Stimulated activated naive CD8-positive, alpha-beta T cell treated with anti-CD3 and anti-CD28 coated beads, Interleukin-15, amount 100 ng/mL, for 72 hours (primary cell): ENCODE data around the gene IL10RA.

Source experiments
- ATAC-seq: fragments of 150-1000 bp; cut with Tn5 transposase; 2 replicates; pipeline ENCODE4 v1.10.0; 2021; ENCODE audit warnings: mild to moderate bottlenecking, moderate library complexity
- DNase-seq, 2 donors: peaks; one replicate each; pipeline ENCODE4 v3.0.0; 2021 to 2022
- H3K27ac Mint-ChIP-seq, 2 donors: one replicate each; pipeline ENCODE4 v1.8.0; 2022; ENCODE audit warnings: mild to moderate bottlenecking in 2 of 2, mixed read lengths in 2 of 2, moderate library complexity in 2 of 2
- H3K27me3 Mint-ChIP-seq: one replicate; pipeline ENCODE4 v1.8.0; 2022; ENCODE audit warnings: mixed read lengths
- H3K4me1 Mint-ChIP-seq: one replicate; pipeline ENCODE4 v1.8.0; 2022; ENCODE audit warnings: mild to moderate bottlenecking, mixed read lengths
- H3K4me3 Mint-ChIP-seq, 2 donors: one replicate each; pipeline ENCODE4 v1.8.0; 2022; ENCODE audit warnings: mild to moderate bottlenecking in 2 of 2, mixed read lengths in 2 of 2, moderate library complexity in 1 of 2
- H3K9me3 Mint-ChIP-seq, 2 donors: one replicate each; pipeline ENCODE4 v1.8.0; 2022; ENCODE audit warnings: mixed read lengths in 2 of 2

IL10RA gene

GRCh38 chr11:117950993-117951961 lies 34.9 kb upstream of the IL10RA start:
- Mint-ChIP-seq H3K27ac (peak overlapping the region; percentile 85 to 92), H3K4me1 (peaks cover 85% of the 10 kb centered on the region), H3K27me3 (no peaks in the 10 kb centered on the region), H3K9me3 (peaks cover under 1 to 4% of the 10 kb centered on the region in 2 donors), H3K4me3 (peak overlapping the region; percentile 76 to 77)
- ATAC-seq = peak; percentile 73
- DNase-seq = no peak

DNA sequence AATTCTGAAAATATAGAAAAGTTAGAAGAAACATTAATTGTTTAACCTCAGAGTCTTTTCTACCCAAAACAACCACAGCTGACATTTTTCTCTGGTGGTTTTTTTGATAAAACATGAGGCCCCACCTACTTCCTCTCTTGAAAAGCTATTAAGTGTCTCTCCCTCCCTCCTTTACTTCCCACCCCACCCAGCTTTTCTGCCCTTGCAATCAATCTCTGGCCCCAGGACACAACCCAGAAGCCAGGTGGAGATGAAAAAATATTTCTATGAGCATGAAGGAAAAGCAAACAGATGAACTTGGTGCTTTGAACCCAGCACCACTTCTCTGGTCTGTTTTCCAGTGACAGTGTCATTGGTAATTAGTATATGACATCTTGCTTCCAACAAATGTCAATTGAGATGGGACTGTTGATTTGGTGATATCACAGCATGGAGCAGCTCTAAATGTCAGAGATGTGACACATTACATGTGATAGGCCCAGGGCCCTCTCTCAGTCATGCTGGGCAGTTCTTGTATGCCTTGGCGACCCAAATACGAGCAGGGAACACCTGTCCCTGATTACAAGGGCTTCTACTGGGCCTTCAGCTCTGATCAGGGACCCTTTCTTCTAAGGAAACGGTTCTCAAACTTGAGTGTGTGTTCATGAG lies 33.0 kb upstream of the IL10RA start:
- DNase-seq (no peak), ATAC-seq (peak; percentile 33)
- Mint-ChIP-seq H3K27ac (peak overlapping the region in 1 of 2 donors; percentile 67), H3K9me3 (peaks cover 19% of the 10 kb centered on the region in 2 donors), H3K4me3 (peak overlapping the region; percentile 56 to 60), H3K4me1 (peaks cover 71% of the 10 kb centered on the region), H3K27me3 (no peaks in the 10 kb centered on the region)

DNA sequence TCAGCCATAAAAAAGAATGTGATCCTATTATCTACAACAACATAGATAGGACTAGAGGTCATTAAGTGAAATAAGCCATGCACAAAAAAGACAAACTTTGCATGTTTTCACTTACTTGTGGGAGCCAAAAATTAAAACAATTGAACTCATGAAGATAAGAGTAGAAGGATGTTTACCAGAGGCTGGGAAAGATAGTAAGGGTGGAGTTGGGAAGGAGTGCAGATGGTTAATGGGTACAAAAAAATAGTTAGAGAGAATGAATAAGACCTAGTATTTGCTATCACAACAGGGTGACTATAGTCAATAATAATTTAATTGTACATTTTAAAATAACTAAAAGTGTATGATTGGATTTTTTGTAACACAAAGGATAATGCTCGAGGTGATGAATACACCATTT lies 27.2 kb upstream of the IL10RA start:
- Mint-ChIP-seq H3K4me1 (peaks cover 51% of the 10 kb centered on the region), H3K27me3 (no peaks in the 10 kb centered on the region), H3K9me3 (peaks cover 28 to 30% of the 10 kb centered on the region in 2 donors), H3K27ac (no peak overlapping the region), H3K4me3 (peak overlapping the region; percentile 16 to 40)
- ATAC-seq = no peak
- no peak for DNase-seq

DNA sequence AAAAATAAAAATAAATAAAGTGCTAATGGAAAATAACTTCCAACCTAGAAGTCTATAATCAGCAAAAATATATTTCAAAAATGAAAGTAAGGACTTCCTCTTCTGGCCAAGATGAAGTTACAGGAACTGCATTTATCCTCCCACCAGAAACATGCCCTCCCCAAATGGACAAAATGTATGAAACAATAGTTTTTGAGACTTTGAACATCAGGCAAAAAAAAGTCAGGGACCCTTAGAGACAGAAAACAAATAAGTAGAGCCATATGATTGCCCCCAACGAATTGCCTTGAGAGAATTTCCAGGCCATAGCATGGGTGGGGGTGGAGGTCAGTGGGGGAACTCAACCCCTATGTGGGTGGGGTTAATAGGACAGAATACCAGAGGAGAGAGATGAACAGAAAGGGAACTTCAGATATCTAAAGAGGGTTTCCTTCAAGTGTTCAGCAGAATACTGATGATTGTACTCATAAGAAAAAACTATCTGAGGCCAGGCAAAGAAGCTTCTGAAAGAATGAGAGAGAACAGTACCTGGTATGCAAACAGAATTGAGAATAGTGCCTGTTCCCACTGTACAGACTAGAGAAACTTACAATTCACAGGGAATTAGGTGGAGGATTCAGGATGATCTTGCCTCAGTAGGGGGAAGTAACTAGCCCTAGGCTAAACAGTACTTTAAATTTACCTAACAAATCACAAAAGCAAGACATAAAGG lies 26.6 kb upstream of the IL10RA start:
- DNase-seq (no peak), ATAC-seq (no peak)
- peak overlapping the region; percentile 8 to 20 for H3K4me3 Mint-ChIP-seq
- H3K4me1 Mint-ChIP-seq = peaks cover 45% of the 10 kb centered on the region
- peaks cover 28 to 30% of the 10 kb centered on the region in 2 donors for H3K9me3 Mint-ChIP-seq
- no peaks in the 10 kb centered on the region for H3K27me3 Mint-ChIP-seq
- H3K27ac Mint-ChIP-seq = peak overlapping the region; percentile 34 to 87

DNA sequence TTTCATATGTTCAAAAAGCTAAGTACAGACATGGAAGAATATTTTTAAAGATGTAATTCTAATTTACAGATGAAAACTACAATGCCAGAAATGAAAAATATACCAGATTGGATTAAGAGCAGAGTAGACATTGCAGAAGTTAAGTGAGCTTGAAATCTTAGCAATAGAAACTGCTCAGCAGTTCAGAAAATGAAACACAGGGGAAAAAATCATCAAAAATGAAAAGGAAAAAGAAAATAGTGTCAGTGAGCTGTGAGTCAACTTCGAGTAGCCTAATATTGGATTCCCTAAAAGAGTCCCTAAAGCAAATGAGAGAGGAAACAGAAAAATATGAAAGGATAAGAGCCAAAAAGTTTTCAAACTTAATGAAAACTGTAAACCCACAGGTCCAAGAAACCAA lies 25.8 kb upstream of the IL10RA start:
- Mint-ChIP-seq H3K4me1 (peaks cover 43% of the 10 kb centered on the region), H3K27me3 (no peaks in the 10 kb centered on the region), H3K9me3 (peaks cover 28 to 30% of the 10 kb centered on the region in 2 donors), H3K27ac (peak overlapping the region in 1 of 2 donors; percentile 70), H3K4me3 (peak overlapping the region; percentile 8 to 20)
- DNase-seq = no peak
- ATAC-seq = no peak

DNA sequence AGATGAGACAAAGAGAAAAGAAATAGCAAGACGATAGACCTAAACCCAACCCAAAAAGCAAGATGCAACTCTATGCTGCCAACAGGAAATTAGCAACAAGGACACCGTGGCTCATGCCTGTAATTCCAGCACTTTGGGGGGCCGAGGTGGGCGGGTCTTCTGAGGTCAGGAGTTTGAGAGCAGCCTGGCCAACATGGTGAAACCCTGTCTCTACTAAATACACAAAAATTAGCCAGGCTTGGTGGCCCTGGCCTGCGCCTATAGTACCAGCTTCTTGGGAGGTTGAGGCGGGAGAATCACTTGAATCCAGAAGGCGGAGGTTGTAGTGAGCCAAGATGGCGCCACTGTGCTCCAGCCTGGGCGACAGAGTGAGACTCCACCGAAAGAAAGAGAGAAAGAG lies 24.3 kb upstream of the IL10RA start:
- Mint-ChIP-seq H3K27me3 (no peaks in the 10 kb centered on the region), H3K4me3 (no peak overlapping the region), H3K27ac (no peak overlapping the region), H3K4me1 (peaks cover 43% of the 10 kb centered on the region), H3K9me3 (peaks cover 19 to 23% of the 10 kb centered on the region in 2 donors)
- DNase-seq = no peak
- no peak for ATAC-seq

- Mint-ChIP-seq H3K4me1 (peaks cover 42% of the 10 kb centered on the region), H3K4me3 (no peak overlapping the region), H3K27ac (no peak overlapping the region), H3K27me3 (no peaks in the 10 kb centered on the region), H3K9me3 (peaks cover 12 to 14% of the 10 kb centered on the region in 2 donors)
- no peak for DNase-seq
- ATAC-seq = no peak
Measured at GRCh38 chr11:117962826-117963225, 23.4 kb upstream of the IL10RA start.

DNA sequence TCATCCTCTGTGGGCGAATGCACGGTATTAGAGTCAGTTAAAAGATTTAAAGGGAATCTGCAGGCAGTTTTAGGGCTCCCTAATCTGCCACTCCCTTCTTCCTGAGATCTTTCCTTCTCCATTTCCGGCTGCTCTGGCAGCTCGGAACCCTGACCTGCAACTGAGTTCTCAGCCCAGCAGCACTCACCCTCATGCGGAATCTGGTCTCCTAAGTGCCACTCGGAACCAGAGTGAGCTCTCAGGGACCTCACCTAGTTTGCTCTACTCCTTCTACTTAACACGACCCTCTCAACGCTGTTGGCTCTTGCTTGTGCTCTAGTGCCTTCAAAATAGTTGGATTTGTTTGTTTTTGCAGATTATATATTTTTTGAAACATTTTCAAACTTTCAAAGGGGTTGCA lies 19.3 kb upstream of the IL10RA start:
- no peaks in the 10 kb centered on the region for H3K27me3 Mint-ChIP-seq
- no peak for DNase-seq
- ATAC-seq = no peak

DNA sequence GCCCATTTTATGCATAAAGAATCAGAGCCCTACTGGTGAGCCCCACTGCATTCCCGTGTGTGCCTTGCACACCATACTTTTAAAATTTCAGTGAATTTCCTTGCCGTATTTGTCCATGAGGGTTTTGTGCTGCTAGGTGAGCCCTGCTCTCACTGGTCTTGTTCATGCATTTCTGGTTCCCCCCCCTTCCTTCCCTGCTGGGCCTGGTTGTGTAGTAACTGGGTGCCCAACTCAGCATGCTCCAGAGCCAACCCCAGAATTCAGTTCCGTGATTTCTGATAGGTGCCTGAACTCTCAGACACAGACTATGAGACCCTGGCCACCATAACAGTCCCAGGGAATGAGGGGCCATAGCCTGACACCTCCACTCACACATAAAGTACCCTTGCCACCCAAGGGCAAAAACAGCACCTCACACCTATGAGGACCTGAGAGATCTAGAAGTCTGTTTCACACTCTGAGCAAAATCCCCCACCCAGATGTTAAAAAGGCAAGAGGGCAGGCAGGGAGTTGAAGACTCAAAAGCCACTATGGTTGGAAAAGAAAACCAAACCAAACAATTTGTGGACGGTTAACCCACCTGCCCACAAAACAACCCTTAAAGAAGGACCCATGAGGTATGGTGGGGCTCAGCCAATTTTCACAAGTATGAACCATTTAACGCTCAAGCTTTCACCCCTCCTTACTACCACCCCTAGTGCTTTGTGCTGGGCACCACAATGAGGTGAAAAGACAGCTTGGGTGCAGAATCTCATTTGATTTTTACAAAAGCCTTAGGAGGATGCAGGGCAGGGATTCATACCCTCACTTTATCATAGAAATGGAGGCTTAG lies 16.8 kb upstream of the IL10RA start:
- no peaks in the 10 kb centered on the region for H3K27me3 Mint-ChIP-seq
- DNase-seq = peak; percentile 37 to 61

More for the DNA sequence above, 19.3 kb upstream of the IL10RA start:
- Mint-ChIP-seq H3K4me3 (no peak overlapping the region), H3K9me3 (no peaks in the 10 kb centered on the region), H3K4me1 (peaks cover 36% of the 10 kb centered on the region), H3K27ac (no peak overlapping the region)

GRCh38 chr11:117970400-117971024 lies 15.7 kb upstream of the IL10RA start:
- peak; percentile 70 for ATAC-seq
- Mint-ChIP-seq H3K9me3 (no peaks in the 10 kb centered on the region), H3K27me3 (no peaks in the 10 kb centered on the region), H3K27ac (peak overlapping the region; percentile 75 to 80), H3K4me3 (peak overlapping the region; percentile 44 to 66), H3K4me1 (peaks cover 65% of the 10 kb centered on the region)
- DNase-seq = no peak

More for the DNA sequence above, 16.8 kb upstream of the IL10RA start:
- H3K4me3 Mint-ChIP-seq = peak overlapping the region; percentile 44 to 66
- H3K27ac Mint-ChIP-seq = no peak overlapping the region
- ATAC-seq = peak; percentile 80
- H3K4me1 Mint-ChIP-seq = peaks cover 54% of the 10 kb centered on the region
- H3K9me3 Mint-ChIP-seq = no peaks in the 10 kb centered on the region

GRCh38 chr11:117972044-117972443 lies 14.2 kb upstream of the IL10RA start:
- peaks cover 81% of the 10 kb centered on the region for H3K4me1 Mint-ChIP-seq
- no peaks in the 10 kb centered on the region for H3K27me3 Mint-ChIP-seq
- H3K27ac Mint-ChIP-seq = peak overlapping the region in 1 of 2 donors; percentile 39
- ATAC-seq (no peak), DNase-seq (no peak)
- H3K4me3 Mint-ChIP-seq = no peak overlapping the region
- no peaks in the 10 kb centered on the region for H3K9me3 Mint-ChIP-seq

DNA sequence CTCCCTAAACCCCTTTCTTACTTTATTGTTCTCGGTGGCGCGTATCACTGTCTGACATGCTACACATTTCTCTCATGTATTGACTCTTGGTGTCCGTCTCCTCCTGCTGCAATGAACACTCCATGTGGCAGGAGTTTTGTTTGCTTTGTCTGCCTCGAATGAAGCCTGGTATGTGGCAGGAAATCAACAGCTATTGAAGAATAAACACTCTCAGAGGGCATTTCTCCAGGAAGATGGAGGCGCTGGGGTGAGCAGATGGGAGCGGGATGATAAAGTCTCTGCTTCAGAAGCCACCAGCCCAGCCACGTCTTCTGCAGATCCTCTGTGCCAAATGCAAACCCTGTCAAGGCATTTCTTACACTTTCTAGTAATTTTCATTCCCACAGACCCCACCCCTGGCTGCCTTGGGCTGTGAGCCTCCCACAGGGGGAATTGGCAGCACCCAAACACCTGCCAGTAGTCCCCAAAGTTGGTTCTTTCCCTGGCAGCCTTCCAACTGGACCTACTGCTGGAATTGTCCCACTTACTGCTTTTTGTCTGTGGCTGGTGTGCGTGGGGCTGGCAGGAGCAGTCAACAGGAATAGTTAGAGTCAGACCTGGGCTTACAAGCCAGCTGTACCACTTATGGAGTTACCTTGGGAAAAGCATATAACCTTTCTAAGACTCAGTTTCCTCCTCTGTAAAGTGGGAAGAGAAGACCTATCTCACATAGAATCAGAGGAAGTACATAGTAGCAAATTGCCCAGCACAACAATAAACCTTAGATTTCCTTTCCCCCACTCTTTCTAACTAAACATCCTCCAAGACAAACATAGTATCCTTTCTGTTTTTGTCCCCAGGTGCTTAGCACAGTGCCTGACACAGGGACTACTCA lies 13.3 kb upstream of the IL10RA start:
- ATAC-seq (no peak), DNase-seq (no peak)
- Mint-ChIP-seq H3K27ac (peak overlapping the region; percentile 5 to 67), H3K4me3 (peak overlapping the region in 1 of 2 donors; percentile 11), H3K4me1 (peaks cover 89% of the 10 kb centered on the region), H3K9me3 (no peaks in the 10 kb centered on the region), H3K27me3 (no peaks in the 10 kb centered on the region)

GRCh38 chr11:117973503-117973860 lies 12.7 kb upstream of the IL10RA start:
- no peaks in the 10 kb centered on the region for H3K27me3 Mint-ChIP-seq

GRCh38 chr11:117976445-117976844 lies 9.7 kb upstream of the IL10RA start:
- Mint-ChIP-seq H3K4me3 (peak overlapping the region; percentile 74 to 85), H3K4me1 (peaks cover 89% of the 10 kb centered on the region), H3K27ac (no peak overlapping the region)

More at GRCh38 chr11:117973503-117973860, 12.7 kb upstream of the IL10RA start:
- ATAC-seq (no peak), DNase-seq (no peak)
- peak overlapping the region in 1 of 2 donors; percentile 11 for H3K4me3 Mint-ChIP-seq
- H3K9me3 Mint-ChIP-seq = no peaks in the 10 kb centered on the region
- peaks cover 93% of the 10 kb centered on the region for H3K4me1 Mint-ChIP-seq
- no peak overlapping the region for H3K27ac Mint-ChIP-seq

More at GRCh38 chr11:117976445-117976844, 9.7 kb upstream of the IL10RA start:
- no peak for DNase-seq
- Mint-ChIP-seq H3K27me3 (no peaks in the 10 kb centered on the region), H3K9me3 (no peaks in the 10 kb centered on the region)
- ATAC-seq = no peak
